ENCODE results near the gene TIMM21.

The TIMM21 gene

GRCh38 chr18:74137920-74138538, 10.3 kb upstream of the TIMM21 start:
- H3K27ac ChIP-seq, result no peak overlapping the region
- no peaks in the 10 kb centered on the region for H3K79me2 ChIP-seq
- H3K4me1 ChIP-seq, result no peaks in the 10 kb centered on the region

GRCh38 chr18:74139411-74139810, 8.9 kb upstream of the TIMM21 start:
- no peaks in the 10 kb centered on the region for H3K27me3 ChIP-seq (ENCODE audit: control insufficient read depth, insufficient read depth, low read length)
- no peak overlapping the region for H3K9ac ChIP-seq
- H3K79me2 ChIP-seq, result no peaks in the 10 kb centered on the region
- no peaks in the 10 kb centered on the region for H3K4me1 ChIP-seq
- H3K4me3 ChIP-seq (ENCODE audit: low read depth, low read length), result no peak overlapping the region
- H2AFZ ChIP-seq, result no peak overlapping the region
- no peaks in the 10 kb centered on the region for H3K36me3 ChIP-seq (ENCODE audit: control insufficient read depth, insufficient read depth, low read length)
- H3K27ac ChIP-seq, result no peak overlapping the region
- no peak for TF ChIP-seq CTCF (IDR thresholded peaks at IDR 0.05)
- no peaks in the 10 kb centered on the region for H3K9me3 ChIP-seq (ENCODE audit: control insufficient read depth, low read length)
- no peak overlapping the region for H3K4me2 ChIP-seq (ENCODE audit: low read length)

More at GRCh38 chr18:74137920-74138538, 10.3 kb upstream of the TIMM21 start:
- H3K4me2 ChIP-seq (ENCODE audit: low read length), result no peak overlapping the region
- no peak overlapping the region for H3K9ac ChIP-seq
- no peaks in the 10 kb centered on the region for H3K9me3 ChIP-seq (ENCODE audit: control insufficient read depth, low read length)
- H2AFZ ChIP-seq, result no peak overlapping the region
- H3K27me3 ChIP-seq (ENCODE audit: control insufficient read depth, insufficient read depth, low read length), result no peaks in the 10 kb centered on the region
- no peak for TF ChIP-seq CTCF (IDR thresholded peaks at IDR 0.05)
- no peaks in the 10 kb centered on the region for H3K36me3 ChIP-seq (ENCODE audit: control insufficient read depth, insufficient read depth, low read length)
- no peak overlapping the region for H3K4me3 ChIP-seq (ENCODE audit: low read depth, low read length)

GRCh38 chr18:74139888-74140287, 8.4 kb upstream of the TIMM21 start:
- no peaks in the 10 kb centered on the region for H3K4me1 ChIP-seq
- no peak overlapping the region for H3K9ac ChIP-seq
- no peak overlapping the region for H2AFZ ChIP-seq
- H3K4me2 ChIP-seq (ENCODE audit: low read length), result no peak overlapping the region
- H3K4me3 ChIP-seq (ENCODE audit: low read depth, low read length), result no peak overlapping the region
- no peak for TF ChIP-seq CTCF (IDR thresholded peaks at IDR 0.05)
- H3K9me3 ChIP-seq (ENCODE audit: control insufficient read depth, low read length), result no peaks in the 10 kb centered on the region
- no peak overlapping the region for H3K27ac ChIP-seq
- H3K36me3 ChIP-seq (ENCODE audit: control insufficient read depth, insufficient read depth, low read length), result no peaks in the 10 kb centered on the region
- no peaks in the 10 kb centered on the region for H3K79me2 ChIP-seq
- H3K27me3 ChIP-seq (ENCODE audit: control insufficient read depth, insufficient read depth, low read length), result no peaks in the 10 kb centered on the region

- H3K27me3 ChIP-seq (ENCODE audit: control insufficient read depth, insufficient read depth, low read length), result no peaks in the 10 kb centered on the region
- no peak for TF ChIP-seq CTCF (IDR thresholded peaks at IDR 0.05)
- H3K9me3 ChIP-seq (ENCODE audit: control insufficient read depth, low read length), result no peaks in the 10 kb centered on the region
Observed at GRCh38 chr18:74140582-74140981, 7.7 kb upstream of the TIMM21 start.

GRCh38 chr18:74141667-74142066, 6.7 kb upstream of the TIMM21 start:
- no peak overlapping the region for H3K9ac ChIP-seq
- no peaks in the 10 kb centered on the region for H3K4me1 ChIP-seq
- no peak overlapping the region for H2AFZ ChIP-seq
- H3K27ac ChIP-seq, result no peak overlapping the region
- no peaks in the 10 kb centered on the region for H3K79me2 ChIP-seq
- no peak for TF ChIP-seq CTCF (IDR thresholded peaks at IDR 0.05)
- no peak overlapping the region for H3K4me3 ChIP-seq (ENCODE audit: low read depth, low read length)
- H3K4me2 ChIP-seq (ENCODE audit: low read length), result no peak overlapping the region
- H3K9me3 ChIP-seq (ENCODE audit: control insufficient read depth, low read length), result no peaks in the 10 kb centered on the region
- H3K27me3 ChIP-seq (ENCODE audit: control insufficient read depth, insufficient read depth, low read length), result no peaks in the 10 kb centered on the region
- no peaks in the 10 kb centered on the region for H3K36me3 ChIP-seq (ENCODE audit: control insufficient read depth, insufficient read depth, low read length)

More at GRCh38 chr18:74140582-74140981, 7.7 kb upstream of the TIMM21 start:
- Histone ChIP-seq H3K4me1 (no peaks in the 10 kb centered on the region), H3K4me3 (ENCODE audit: low read depth, low read length) (no peak overlapping the region), H3K27ac (no peak overlapping the region), H3K9ac (no peak overlapping the region), H2AFZ (no peak overlapping the region), H3K36me3 (ENCODE audit: control insufficient read depth, insufficient read depth, low read length) (no peaks in the 10 kb centered on the region), H3K4me2 (ENCODE audit: low read length) (no peak overlapping the region), H3K79me2 (no peaks in the 10 kb centered on the region)

All from parathyroid adenoma (tissue), 2 donors.